Transverse colon (tissue), 4 donors: Measurements from ENCODE around the gene HAPSTR1.

Experiments used
- CTCF ChIP-seq, 5 experiments: fragments of 200-600 bp in 3 of 5; fragments of 450-650 bp in 2 of 5; sonication (generic) in 3 of 5; IDR thresholded peaks; 1 replicate in 2 of 5; 2 replicates in 3 of 5; pipeline ENCODE4 v1.5.1; 2016 to 2017; ENCODE audit warnings: antibody characterized with exemption in 5 of 5, inconsistent platforms in 3 of 5, mild to moderate bottlenecking in 2 of 5, moderate library complexity in 1 of 5
- POLR2AphosphoS5 ChIP-seq, 3 donors: sonication (generic); formaldehyde crosslinking; IDR thresholded peaks; one replicate each; pipeline ENCODE4 v1.6.1; 2016; ENCODE audit warnings: antibody characterized with exemption in 3 of 3

GRCh38 chr16:9042964-9043680, 48.3 kb upstream of the HAPSTR1 start:
- TF ChIP-seq CTCF (IDR thresholded peaks at IDR 0.05) (no peak), POLR2AphosphoS5 (IDR thresholded peaks at IDR 0.05) (no peak)
